HG03439 (cell line): ENCODE results near the gene CIB4.

Source experiments
- ATAC-seq: cut with Tn5 transposase; IDR thresholded peaks from one replicate; pipeline ENCODE4 v1.9.1; 2021; ENCODE audit warnings: mild to moderate bottlenecking, moderate library complexity; ENCODE audit not compliant: unreplicated experiment

CIB4 gene

GRCh38 chr2:26584656-26585055, 56.5 kb downstream of the CIB4 start:
- no peak for ATAC-seq

- no peak for ATAC-seq
These were observed 57.0 kb downstream of the CIB4 start for GRCh38 chr2:26584191-26584590.

GRCh38 chr2:26583381-26583911, 57.7 kb downstream of the CIB4 start:
- no peak for ATAC-seq

- ATAC-seq = no peak
These were observed 58.3 kb downstream of the CIB4 start for GRCh38 chr2:26582890-26583289.

GRCh38 chr2:26581991-26582842, 58.9 kb downstream of the CIB4 start:
- no peak for ATAC-seq

- no peak for ATAC-seq
These were observed 59.7 kb downstream of the CIB4 start for GRCh38 chr2:26581266-26581990.

- no peak for ATAC-seq
These were observed 60.4 kb downstream of the CIB4 start for GRCh38 chr2:26580751-26581150.

- no peak for ATAC-seq
These were observed 61.0 kb downstream of the CIB4 start for GRCh38 chr2:26580151-26580550.

- no peak for ATAC-seq
These were observed 61.5 kb downstream of the CIB4 start for GRCh38 chr2:26579723-26580040.

GRCh38 chr2:26579025-26579722, 62.0 kb downstream of the CIB4 start:
- ATAC-seq = no peak

GRCh38 chr2:26578581-26578980, 62.6 kb downstream of the CIB4 start:
- no peak for ATAC-seq

- ATAC-seq = no peak
These were observed 63.1 kb downstream of the CIB4 start for GRCh38 chr2:26578113-26578458.

- ATAC-seq = no peak
These were observed 63.6 kb downstream of the CIB4 start for GRCh38 chr2:26577442-26578112.

GRCh38 chr2:26576565-26577441, 64.4 kb downstream of the CIB4 start:
- ATAC-seq = no peak

GRCh38 chr2:26575836-26576564, 65.2 kb downstream of the CIB4 start:
- ATAC-seq = no peak

- no peak for ATAC-seq
These were observed 66.1 kb downstream of the CIB4 start for GRCh38 chr2:26574900-26575560.

- ATAC-seq = no peak
These were observed 66.9 kb downstream of the CIB4 start for GRCh38 chr2:26574066-26574899.
